CMK (cell line): ENCODE results near the gene GINM1.
A peak's percentile ranks its signal among the peaks of the same experiment; 100 is the strongest.

ENCODE experiments used
- DNase-seq: peaks from one replicate; pipeline ENCODE4 v3.0.0-alpha.2; 2010; ENCODE audit warnings: low read depth

The GINM1 gene

GRCh38 chr6:149565527-149566409 lies at the start of gene GINM1:
TSS of gene GINM1 (plus strand) at chr6:149566375. CDS start at chr6:149566415, 40 bp downstream.
- DNase-seq = peak; percentile 75

GRCh38 chr6:149529650-149530049 lies 36.5 kb upstream of the GINM1 start:
- DNase-seq = no peak

GRCh38 chr6:149534742-149535141 lies 31.4 kb upstream of the GINM1 start:
- no peak for DNase-seq

- DNase-seq = no peak
These were observed 25.0 kb upstream of the GINM1 start for GRCh38 chr6:149541139-149541538.

GRCh38 chr6:149544646-149545257 lies 21.4 kb upstream of the GINM1 start:
- DNase-seq = no peak

GRCh38 chr6:149545258-149545753 lies 20.9 kb upstream of the GINM1 start:
- DNase-seq = no peak

- peak; percentile 78 for DNase-seq
These were observed 20.3 kb upstream of the GINM1 start, which contains the start of gene PPIL4 for GRCh38 chr6:149545754-149546471. TSS of gene PPIL4 (minus strand) at chr6:149546043. CDS start at chr6:149546005, 38 bp downstream.

GRCh38 chr6:149551920-149552319 lies 14.3 kb upstream of the GINM1 start:
- DNase-seq = no peak

- DNase-seq = no peak
These were observed 8.1 kb upstream of the GINM1 start for GRCh38 chr6:149558029-149558428.

- no peak for DNase-seq
These were observed 6.8 kb upstream of the GINM1 start for GRCh38 chr6:149559389-149559788.

GRCh38 chr6:149560736-149561135 lies 5.4 kb upstream of the GINM1 start:
- no peak for DNase-seq

GRCh38 chr6:149563203-149563927 lies 2.8 kb upstream of the GINM1 start:
- no peak for DNase-seq

- DNase-seq = no peak
These were observed 2.2 kb upstream of the GINM1 start for GRCh38 chr6:149563928-149564325.

- DNase-seq = no peak
These were observed 427 bp downstream of the GINM1 start for GRCh38 chr6:149566410-149567193.

GRCh38 chr6:149567194-149567586 lies 1.0 kb downstream of the GINM1 start:
- no peak for DNase-seq

GRCh38 chr6:149567945-149568585 lies 1.9 kb downstream of the GINM1 start:
- no peak for DNase-seq

- no peak for DNase-seq
These were observed 14.7 kb downstream of the GINM1 start for GRCh38 chr6:149580880-149581279.

- DNase-seq = no peak
These were observed 15.2 kb downstream of the GINM1 start for GRCh38 chr6:149581349-149581748.

GRCh38 chr6:149586149-149586548 lies 20.0 kb downstream of the GINM1 start:
- no peak for DNase-seq

GRCh38 chr6:149592983-149593382 lies 26.8 kb downstream of the GINM1 start:
- no peak for DNase-seq
